Epithelial cell of esophagus (primary cell): ENCODE measurements around the gene SMIM38.

Experiments
- DNase-seq: peaks from one replicate; pipeline ENCODE4 v3.0.0; 2010; ENCODE audit warnings: low read depth
- H3K4me3 ChIP-seq: 2 replicates; pipeline ENCODE4 v1.5.1; 2011; ENCODE audit warnings: mild to moderate bottlenecking, low read length, control low read depth
- TF ChIP-seq, protein P1 (sequence below): IDR thresholded peaks from 2 replicates; pipeline ENCODE4 v1.5.1; 2011; ENCODE audit warnings: low read depth, mild to moderate bottlenecking, low read length, control low read depth, inconsistent platforms; ENCODE audit not compliant: insufficient read depth; ENCODE audit errors: missing control alignments

The SMIM38 gene

GRCh38 chr11:69115586-69116560 is 39.9 kb upstream of the SMIM38 start:
- no peak for DNase-seq
- TF ChIP-seq, protein P1, sequence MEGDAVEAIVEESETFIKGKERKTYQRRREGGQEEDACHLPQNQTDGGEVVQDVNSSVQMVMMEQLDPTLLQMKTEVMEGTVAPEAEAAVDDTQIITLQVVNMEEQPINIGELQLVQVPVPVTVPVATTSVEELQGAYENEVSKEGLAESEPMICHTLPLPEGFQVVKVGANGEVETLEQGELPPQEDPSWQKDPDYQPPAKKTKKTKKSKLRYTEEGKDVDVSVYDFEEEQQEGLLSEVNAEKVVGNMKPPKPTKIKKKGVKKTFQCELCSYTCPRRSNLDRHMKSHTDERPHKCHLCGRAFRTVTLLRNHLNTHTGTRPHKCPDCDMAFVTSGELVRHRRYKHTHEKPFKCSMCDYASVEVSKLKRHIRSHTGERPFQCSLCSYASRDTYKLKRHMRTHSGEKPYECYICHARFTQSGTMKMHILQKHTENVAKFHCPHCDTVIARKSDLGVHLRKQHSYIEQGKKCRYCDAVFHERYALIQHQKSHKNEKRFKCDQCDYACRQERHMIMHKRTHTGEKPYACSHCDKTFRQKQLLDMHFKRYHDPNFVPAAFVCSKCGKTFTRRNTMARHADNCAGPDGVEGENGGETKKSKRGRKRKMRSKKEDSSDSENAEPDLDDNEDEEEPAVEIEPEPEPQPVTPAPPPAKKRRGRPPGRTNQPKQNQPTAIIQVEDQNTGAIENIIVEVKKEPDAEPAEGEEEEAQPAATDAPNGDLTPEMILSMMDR = no peak
- no peak overlapping the region for H3K4me3 ChIP-seq

DNA sequence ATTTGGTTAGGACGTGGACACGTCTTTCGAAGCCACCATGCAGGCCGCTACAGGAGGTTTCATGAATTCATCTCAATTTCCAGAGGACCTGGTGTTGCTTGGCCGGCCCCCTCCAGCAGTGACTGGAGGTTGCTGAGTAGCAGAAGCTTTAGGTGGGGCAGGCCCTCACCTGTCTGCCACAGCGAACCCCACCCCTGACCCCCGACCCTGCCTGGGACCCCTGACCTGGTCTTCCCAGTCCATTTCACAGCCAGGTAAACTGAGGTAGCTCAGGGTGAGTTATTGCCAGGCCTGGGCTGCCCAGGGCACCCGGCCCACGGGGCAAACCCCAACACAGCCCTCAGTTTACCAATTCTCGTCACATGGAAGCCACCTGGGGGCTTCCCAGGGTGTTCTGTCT is 39.1 kb upstream of the SMIM38 start:
- no peak overlapping the region for H3K4me3 ChIP-seq
- TF ChIP-seq, protein P1 = no peak
- no peak for DNase-seq

GRCh38 chr11:69119190-69119589 is 36.5 kb upstream of the SMIM38 start:
- no peak overlapping the region for H3K4me3 ChIP-seq
- TF ChIP-seq, protein P1 = no peak

DNA sequence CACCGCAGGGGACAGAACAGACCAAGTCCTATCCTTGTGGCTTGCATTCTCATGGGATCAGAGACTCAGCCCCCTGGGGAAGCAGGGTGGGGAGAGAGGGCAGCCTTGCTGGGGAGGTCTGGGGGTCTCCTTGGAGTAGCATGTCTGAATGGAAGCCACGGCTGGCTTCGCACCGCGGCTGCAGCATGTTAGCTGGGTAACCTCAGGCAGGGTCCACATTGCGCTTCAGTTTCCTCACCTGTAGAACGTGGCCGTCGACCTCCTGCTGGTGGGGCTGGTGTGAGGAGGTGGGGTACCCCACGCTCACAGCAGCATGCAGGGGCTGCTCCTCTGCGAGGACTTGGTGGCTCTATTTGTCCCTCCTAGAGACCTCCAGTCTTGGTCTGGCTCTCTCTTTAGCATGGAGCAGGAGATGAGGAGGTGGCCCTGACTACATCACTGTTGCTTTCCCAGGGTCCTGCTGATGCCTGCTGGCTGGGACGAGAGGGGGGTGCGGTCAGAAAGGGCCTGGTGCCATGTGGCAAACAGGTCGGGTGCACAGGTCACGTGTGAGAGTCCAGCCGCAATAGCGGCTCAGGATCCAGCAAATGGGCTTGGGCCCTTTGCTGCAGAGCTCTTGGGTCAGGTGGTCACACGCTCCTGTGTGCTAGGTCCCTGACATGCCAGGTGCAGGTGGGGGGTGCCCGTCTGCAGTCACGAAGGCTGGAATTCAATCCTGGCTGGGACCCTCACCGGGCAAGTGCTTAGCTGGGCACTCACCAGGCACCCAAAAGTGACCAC is 35.4 kb upstream of the SMIM38 start:
- DNase-seq = no peak
- TF ChIP-seq, protein P1 = no peak
- no peak overlapping the region for H3K4me3 ChIP-seq

More at GRCh38 chr11:69119190-69119589, 36.5 kb upstream of the SMIM38 start:
- no peak for DNase-seq

DNA sequence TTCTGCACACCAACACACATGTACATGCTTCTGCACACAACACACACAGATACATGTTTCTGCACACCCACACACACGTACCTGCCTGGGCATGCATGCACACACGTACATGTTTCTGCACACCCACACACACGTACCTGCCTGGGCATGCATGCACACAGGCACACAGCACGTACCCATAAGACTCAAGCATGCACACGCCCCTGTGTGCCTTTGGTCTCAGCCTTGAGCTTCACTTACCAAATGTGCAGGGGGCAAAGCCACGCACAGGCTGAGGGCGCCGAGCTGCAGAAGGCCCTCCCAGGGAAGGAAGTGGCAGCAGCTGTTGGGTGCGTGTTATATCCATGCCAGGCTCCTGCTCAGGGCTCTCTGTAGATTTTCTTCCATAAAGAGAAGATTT is 34.7 kb upstream of the SMIM38 start:
- TF ChIP-seq, protein P1 = no peak
- H3K4me3 ChIP-seq = no peak overlapping the region
- DNase-seq = peak; percentile 58

- H3K4me3 ChIP-seq = no peak overlapping the region
- TF ChIP-seq, protein P1 = no peak
- no peak for DNase-seq
Measured at GRCh38 chr11:69121621-69122325, 34.0 kb upstream of the SMIM38 start.
